ENCODE results near the gene C10orf53. TPM values are rescaled to one million over a fixed set of nuclear protein-coding genes. Genes with fewer than 3 reads are reported as not detected.

C10orf53 gene
- total RNA-seq, 1 donor from 2014 or later, result not detected

- no peak overlapping the region for H3K27ac ChIP-seq
- no peak overlapping the region for H3K27ac Mint-ChIP-seq
- TF ChIP-seq EZH2 (IDR thresholded peaks at IDR 0.05), result no peak
- TF ChIP-seq CTCF (IDR thresholded peaks at IDR 0.05), result no peak
- TF ChIP-seq EZH2phosphoT487 (IDR thresholded peaks at IDR 0.05), result no peak
- no peaks in the 10 kb centered on the region for H4K20me1 ChIP-seq (ENCODE audit: low read depth)
- H3K4me2 ChIP-seq, result no peak overlapping the region
- H3K79me2 ChIP-seq (ENCODE audit: low read depth), result no peaks in the 10 kb centered on the region
- no peaks in the 10 kb centered on the region for H3K4me1 Mint-ChIP-seq
- H2AFZ ChIP-seq (replicated peaks), result no peak overlapping the region
- no peak for DNase-seq (ENCODE audit: low spot score)
- no peaks in the 10 kb centered on the region for H3K27me3 ChIP-seq
- H3K4me3 Mint-ChIP-seq, result no peak overlapping the region
- H3F3A ChIP-seq (ENCODE audit: low read depth), result no peaks in the 10 kb centered on the region
- H3K36me3 ChIP-seq, result no peaks in the 10 kb centered on the region
- no peaks in the 10 kb centered on the region for H3K9me3 ChIP-seq (ENCODE audit: low read depth)
- H3K9me3 Mint-ChIP-seq, result no peaks in the 10 kb centered on the region
- no peaks in the 10 kb centered on the region for H3K4me1 ChIP-seq
- no peak overlapping the region for H3K9ac ChIP-seq
- no peak overlapping the region for H3K4me3 ChIP-seq
- peaks cover 2% of the 10 kb centered on the region for H3K36me3 Mint-ChIP-seq
- H3K27me3 Mint-ChIP-seq (ENCODE audit: insufficient read depth, low read depth), result peaks cover 5% of the 10 kb centered on the region
Measured at GRCh38 chr10:49738616-49739360, 59.3 kb downstream of the C10orf53 start.

GRCh38 chr10:49739426-49739825, 60.0 kb downstream of the C10orf53 start:
- Histone ChIP-seq H3F3A (ENCODE audit: low read depth) (no peaks in the 10 kb centered on the region), H3K79me2 (ENCODE audit: low read depth) (no peaks in the 10 kb centered on the region), H3K27me3 (no peaks in the 10 kb centered on the region), H3K4me3 (no peak overlapping the region), H3K36me3 (no peaks in the 10 kb centered on the region), H3K27ac (no peak overlapping the region), H3K4me1 (no peaks in the 10 kb centered on the region), H3K4me2 (no peak overlapping the region), H4K20me1 (ENCODE audit: low read depth) (no peaks in the 10 kb centered on the region), H2AFZ (replicated peaks) (no peak overlapping the region), H3K9ac (no peak overlapping the region), H3K9me3 (ENCODE audit: low read depth) (no peaks in the 10 kb centered on the region)
- Mint-ChIP-seq H3K4me1 (no peaks in the 10 kb centered on the region), H3K27me3 (ENCODE audit: insufficient read depth, low read depth) (peaks cover 5% of the 10 kb centered on the region), H3K4me3 (no peak overlapping the region), H3K9me3 (no peaks in the 10 kb centered on the region), H3K27ac (no peak overlapping the region), H3K36me3 (peaks cover 2% of the 10 kb centered on the region)
- DNase-seq (ENCODE audit: low spot score), result no peak
- TF ChIP-seq CTCF (IDR thresholded peaks at IDR 0.05) (no peak), EZH2 (IDR thresholded peaks at IDR 0.05) (no peak), EZH2phosphoT487 (IDR thresholded peaks at IDR 0.05) (no peak)

- Histone ChIP-seq H3K4me2 (no peak overlapping the region), H3K27me3 (no peaks in the 10 kb centered on the region), H2AFZ (replicated peaks) (no peak overlapping the region), H3F3A (ENCODE audit: low read depth) (no peaks in the 10 kb centered on the region), H3K79me2 (ENCODE audit: low read depth) (no peaks in the 10 kb centered on the region), H3K9me3 (ENCODE audit: low read depth) (no peaks in the 10 kb centered on the region), H3K36me3 (no peaks in the 10 kb centered on the region), H3K9ac (no peak overlapping the region), H4K20me1 (ENCODE audit: low read depth) (no peaks in the 10 kb centered on the region), H3K4me1 (no peaks in the 10 kb centered on the region), H3K27ac (no peak overlapping the region), H3K4me3 (no peak overlapping the region)
- Mint-ChIP-seq H3K9me3 (no peaks in the 10 kb centered on the region), H3K27me3 (ENCODE audit: insufficient read depth, low read depth) (peaks cover 5% of the 10 kb centered on the region), H3K27ac (no peak overlapping the region), H3K4me1 (no peaks in the 10 kb centered on the region), H3K4me3 (no peak overlapping the region), H3K36me3 (peaks cover under 1% of the 10 kb centered on the region)
- TF ChIP-seq EZH2phosphoT487 (IDR thresholded peaks at IDR 0.05), result no peak
- TF ChIP-seq EZH2 (IDR thresholded peaks at IDR 0.05), result no peak
- TF ChIP-seq CTCF (IDR thresholded peaks at IDR 0.05), result no peak
- DNase-seq (ENCODE audit: low spot score), result no peak
Measured at GRCh38 chr10:49740346-49741107, 61.1 kb downstream of the C10orf53 start.
